ENCODE results near the gene SNAI3. TPM values are rescaled to one million over a fixed set of nuclear protein-coding genes. Genes with fewer than 3 reads are reported as not detected.

Gene SNAI3
- total RNA-seq, 1 experiment from 2014 or later = 2.2 TPM

- Histone ChIP-seq H3K9me3 (ENCODE audit: control insufficient read depth in 1 of 2, insufficient read depth in 1 of 2, low read depth in 1 of 2, low read length in 2 of 2) (no peaks in the 10 kb centered on the region), H3K36me3 (ENCODE audit: control insufficient read depth in 1 of 2, insufficient read depth in 2 of 2, low read length in 2 of 2) (peaks cover 5 to 10% of the 10 kb centered on the region in 2 experiments; a peak in 1 of 4 replicates), H3K4me3 (replicated peaks in 1 of 2; ENCODE audit: low read depth in 1 of 2, low read length in 2 of 2) (peak overlapping the region in 1 of 2 experiments; percentile 99; a peak in 2 of 4 replicates), H3K27ac (ENCODE audit: low read depth, low read length) (peak overlapping the region; percentile 86), H2AFZ (ENCODE audit: low read depth, low read length, poor library complexity, severe bottlenecking) (no peak overlapping the region), H3K79me2 (ENCODE audit: insufficient read depth, low read length) (peaks cover 36% of the 10 kb centered on the region), H4K20me1 (ENCODE audit: insufficient read depth) (no peaks in the 10 kb centered on the region), H3K9me2 (ENCODE audit: insufficient read depth) (no peaks in the 10 kb centered on the region), H3K9ac (ENCODE audit: low read length) (peak overlapping the region; percentile 98), H3K4me2 (ENCODE audit: low read length) (peak overlapping the region; percentile 95), H3K4me1 (ENCODE audit: control insufficient read depth in 1 of 2, insufficient read depth in 2 of 2, low read length in 2 of 2) (peaks cover 16 to 26% of the 10 kb centered on the region in 2 experiments), H3K27me3 (ENCODE audit: insufficient read depth, low read length) (no peaks in the 10 kb centered on the region)
- RAD21 ChIA-PET (ENCODE audit: low non-redundant PET in 1 of 2, low total read pairs in 2 of 2, uncharacterized antibody in 2 of 2, unreplicated experiment in 2 of 2) = no interaction called here
- ATAC-seq (no peak), DNase-seq (ENCODE audit: low read depth, low spot score) (no peak)
- POLR2A ChIA-PET = no interaction called here
- TF ChIP-seq ELF1 (IDR thresholded peaks at IDR 0.05; ENCODE audit: borderline replicate concordance, low read depth) (no peak), EZH2phosphoT487 (IDR thresholded peaks at IDR 0.05; ENCODE audit: borderline replicate concordance) (no peak), ATF3 (IDR thresholded peaks at IDR 0.05) (no peak), POLR2AphosphoS5 (IDR thresholded peaks at IDR 0.05; ENCODE audit: low read depth, low read length) (no peak), SIN3A (IDR thresholded peaks at IDR 0.05; ENCODE audit: low read depth) (no peak), ZBTB33 (IDR thresholded peaks at IDR 0.05; ENCODE audit: extremely low read depth, insufficient replicate concordance, low read length) (no peak), JUND (IDR thresholded peaks at IDR 0.05) (no peak), EZH2 (IDR thresholded peaks at IDR 0.05) (no peak), ZNF274 (IDR thresholded peaks at IDR 0.05; ENCODE audit: low read depth, low read length) (no peak), POLR2A (IDR thresholded peaks at IDR 0.05; ENCODE audit: borderline replicate concordance, extremely low read depth, insufficient read depth, insufficient read length) (no peak), TCF7L2 (IDR thresholded peaks at IDR 0.05; ENCODE audit: borderline replicate concordance, extremely low read depth, insufficient read depth, insufficient read length) (no peak), FOSL1 (IDR thresholded peaks at IDR 0.05; ENCODE audit: low read depth) (no peak)
- TF ChIP-seq, protein P1, sequence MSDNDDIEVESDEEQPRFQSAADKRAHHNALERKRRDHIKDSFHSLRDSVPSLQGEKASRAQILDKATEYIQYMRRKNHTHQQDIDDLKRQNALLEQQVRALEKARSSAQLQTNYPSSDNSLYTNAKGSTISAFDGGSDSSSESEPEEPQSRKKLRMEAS (IDR thresholded peaks at IDR 0.05) = no peak
- TF ChIP-seq, protein P2, sequence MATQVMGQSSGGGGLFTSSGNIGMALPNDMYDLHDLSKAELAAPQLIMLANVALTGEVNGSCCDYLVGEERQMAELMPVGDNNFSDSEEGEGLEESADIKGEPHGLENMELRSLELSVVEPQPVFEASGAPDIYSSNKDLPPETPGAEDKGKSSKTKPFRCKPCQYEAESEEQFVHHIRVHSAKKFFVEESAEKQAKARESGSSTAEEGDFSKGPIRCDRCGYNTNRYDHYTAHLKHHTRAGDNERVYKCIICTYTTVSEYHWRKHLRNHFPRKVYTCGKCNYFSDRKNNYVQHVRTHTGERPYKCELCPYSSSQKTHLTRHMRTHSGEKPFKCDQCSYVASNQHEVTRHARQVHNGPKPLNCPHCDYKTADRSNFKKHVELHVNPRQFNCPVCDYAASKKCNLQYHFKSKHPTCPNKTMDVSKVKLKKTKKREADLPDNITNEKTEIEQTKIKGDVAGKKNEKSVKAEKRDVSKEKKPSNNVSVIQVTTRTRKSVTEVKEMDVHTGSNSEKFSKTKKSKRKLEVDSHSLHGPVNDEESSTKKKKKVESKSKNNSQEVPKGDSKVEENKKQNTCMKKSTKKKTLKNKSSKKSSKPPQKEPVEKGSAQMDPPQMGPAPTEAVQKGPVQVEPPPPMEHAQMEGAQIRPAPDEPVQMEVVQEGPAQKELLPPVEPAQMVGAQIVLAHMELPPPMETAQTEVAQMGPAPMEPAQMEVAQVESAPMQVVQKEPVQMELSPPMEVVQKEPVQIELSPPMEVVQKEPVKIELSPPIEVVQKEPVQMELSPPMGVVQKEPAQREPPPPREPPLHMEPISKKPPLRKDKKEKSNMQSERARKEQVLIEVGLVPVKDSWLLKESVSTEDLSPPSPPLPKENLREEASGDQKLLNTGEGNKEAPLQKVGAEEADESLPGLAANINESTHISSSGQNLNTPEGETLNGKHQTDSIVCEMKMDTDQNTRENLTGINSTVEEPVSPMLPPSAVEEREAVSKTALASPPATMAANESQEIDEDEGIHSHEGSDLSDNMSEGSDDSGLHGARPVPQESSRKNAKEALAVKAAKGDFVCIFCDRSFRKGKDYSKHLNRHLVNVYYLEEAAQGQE (IDR thresholded peaks at IDR 0.05; ENCODE audit: low read depth) = no peak
- CTCF ChIA-PET = no interaction called here
- BruUV-seq (replicated peaks) = no TSS peak
- intact Hi-C loops (cut with micrococcal nuclease) = loop anchor here (5.0 kb wide), 1 partner anchor 200 kb away; the partner anchor contains the start of gene ZFPM1
Observed at GRCh38 chr16:88651989-88652761, 34.1 kb downstream of the SNAI3 start.
